ENCODE data around the gene THAP4. TPM values are rescaled to one million over a fixed set of nuclear protein-coding genes. Genes with fewer than 3 reads are reported as not detected.

THAP4 gene
- total RNA-seq, 2 experiments from 2014 or later: 27.5 to 31.4 TPM

- intact Hi-C loops (cut with DNase I, micrococcal nuclease): no loop called here
- TF ChIP-seq CTCF (IDR thresholded peaks at IDR 0.05): no peak
- DNase-seq (no peak), ATAC-seq (ENCODE audit: poor library complexity) (no peak)
- Mint-ChIP-seq H3K27ac (no peak overlapping the region), H3K4me1 (ENCODE audit: low read depth) (no peaks in the 10 kb centered on the region), H3K4me3 (no peak overlapping the region), H3K27me3 (no peaks in the 10 kb centered on the region), H3K9me3 (no peaks in the 10 kb centered on the region), H3K36me3 (ENCODE audit: low read depth) (peaks cover 17% of the 10 kb centered on the region)
- Histone ChIP-seq H3K4me1 (ENCODE audit: insufficient read depth, low read length) (no peaks in the 10 kb centered on the region), H3K9me3 (ENCODE audit: control insufficient read depth in 1 of 2, insufficient read depth in 1 of 2, low read length in 2 of 2) (peaks cover 0 to 6% of the 10 kb centered on the region in 2 experiments), H3K27ac (ENCODE audit: low read depth in 1 of 2, low read length in 2 of 2) (no peak overlapping the region), H3K27me3 (ENCODE audit: control insufficient read depth in 1 of 2, insufficient read depth in 2 of 2, low read length in 2 of 2) (no peaks in the 10 kb centered on the region), H3K4me3 (ENCODE audit: low read length) (no peak overlapping the region), H3K36me3 (ENCODE audit: insufficient read depth, low read length) (peaks cover 4% of the 10 kb centered on the region)
- ChIA-PET CTCF (no interaction called here), POLR2A (no interaction called here)
Observed at GRCh38 chr2:241576293-241576654, 60.7 kb downstream of the THAP4 start.

GRCh38 chr2:241575624-241576292 lies 61.2 kb downstream of the THAP4 start:
- intact Hi-C loops (cut with DNase I, micrococcal nuclease): no loop called here
- H3K27me3 Mint-ChIP-seq: no peaks in the 10 kb centered on the region
- ChIA-PET CTCF (no interaction called here), POLR2A (no interaction called here)
- no peaks in the 10 kb centered on the region for H3K4me1 Mint-ChIP-seq (ENCODE audit: low read depth)
- DNase-seq (no peak), ATAC-seq (ENCODE audit: poor library complexity) (no peak)
- H3K36me3 Mint-ChIP-seq (ENCODE audit: low read depth): peaks cover 17% of the 10 kb centered on the region
- H3K4me1 ChIP-seq (ENCODE audit: insufficient read depth, low read length): no peaks in the 10 kb centered on the region
- no peak overlapping the region for H3K27ac ChIP-seq (ENCODE audit: low read depth in 1 of 2, low read length in 2 of 2)
- peaks cover 0 to 6% of the 10 kb centered on the region in 2 experiments for H3K9me3 ChIP-seq (ENCODE audit: control insufficient read depth in 1 of 2, insufficient read depth in 1 of 2, low read length in 2 of 2)
- no peak overlapping the region for H3K4me3 Mint-ChIP-seq
- no peak overlapping the region for H3K4me3 ChIP-seq (ENCODE audit: low read length)
- no peak overlapping the region for H3K27ac Mint-ChIP-seq
- no peaks in the 10 kb centered on the region for H3K27me3 ChIP-seq (ENCODE audit: control insufficient read depth in 1 of 2, insufficient read depth in 2 of 2, low read length in 2 of 2)
- peaks cover 2% of the 10 kb centered on the region for H3K36me3 ChIP-seq (ENCODE audit: insufficient read depth, low read length)
- no peaks in the 10 kb centered on the region for H3K9me3 Mint-ChIP-seq
- TF ChIP-seq CTCF (IDR thresholded peaks at IDR 0.05): no peak

- no peak for TF ChIP-seq CTCF (IDR thresholded peaks at IDR 0.05)
- H3K27me3 ChIP-seq (ENCODE audit: control insufficient read depth in 1 of 2, insufficient read depth in 2 of 2, low read length in 2 of 2): no peaks in the 10 kb centered on the region
- ATAC-seq (ENCODE audit: poor library complexity): no peak
- H3K27ac ChIP-seq (ENCODE audit: low read depth in 1 of 2, low read length in 2 of 2): no peak overlapping the region
- no peak overlapping the region for H3K4me3 ChIP-seq (ENCODE audit: low read length)
- H3K4me3 Mint-ChIP-seq: no peak overlapping the region
- intact Hi-C loops (cut with DNase I, micrococcal nuclease): no loop called here
- no peaks in the 10 kb centered on the region for H3K4me1 ChIP-seq (ENCODE audit: insufficient read depth, low read length)
- peaks cover 2% of the 10 kb centered on the region for H3K36me3 ChIP-seq (ENCODE audit: insufficient read depth, low read length)
- no peaks in the 10 kb centered on the region for H3K27me3 Mint-ChIP-seq
- ChIA-PET CTCF (no interaction called here), POLR2A (no interaction called here)
- H3K27ac Mint-ChIP-seq: no peak overlapping the region
- no peak for DNase-seq
- peaks cover 13% of the 10 kb centered on the region for H3K36me3 Mint-ChIP-seq (ENCODE audit: low read depth)
- H3K9me3 Mint-ChIP-seq: no peaks in the 10 kb centered on the region
- no peaks in the 10 kb centered on the region for H3K4me1 Mint-ChIP-seq (ENCODE audit: low read depth)
- H3K9me3 ChIP-seq (ENCODE audit: control insufficient read depth in 1 of 2, insufficient read depth in 1 of 2, low read length in 2 of 2): peaks cover 0 to 6% of the 10 kb centered on the region in 2 experiments
Observed at GRCh38 chr2:241574911-241575623, 61.9 kb downstream of the THAP4 start.

Data from CD4-positive, alpha-beta T cell (primary cell).